ENCODE results near the gene STX16.
"Not testable (repeated sequence)": the region's sequence is repeated elsewhere in the genome, so short reads cannot be mapped to it uniquely, and the experiment has no call there.

STX16 gene

GRCh38 chr20:58636396-58636982 lies 14.6 kb upstream of the STX16 start:
- no peak for DNase-seq (ENCODE audit: low read depth in 2 of 2)

GRCh38 chr20:58636983-58637421 lies 14.1 kb upstream of the STX16 start:
- no peak for DNase-seq (ENCODE audit: low read depth in 2 of 2)

DNA sequence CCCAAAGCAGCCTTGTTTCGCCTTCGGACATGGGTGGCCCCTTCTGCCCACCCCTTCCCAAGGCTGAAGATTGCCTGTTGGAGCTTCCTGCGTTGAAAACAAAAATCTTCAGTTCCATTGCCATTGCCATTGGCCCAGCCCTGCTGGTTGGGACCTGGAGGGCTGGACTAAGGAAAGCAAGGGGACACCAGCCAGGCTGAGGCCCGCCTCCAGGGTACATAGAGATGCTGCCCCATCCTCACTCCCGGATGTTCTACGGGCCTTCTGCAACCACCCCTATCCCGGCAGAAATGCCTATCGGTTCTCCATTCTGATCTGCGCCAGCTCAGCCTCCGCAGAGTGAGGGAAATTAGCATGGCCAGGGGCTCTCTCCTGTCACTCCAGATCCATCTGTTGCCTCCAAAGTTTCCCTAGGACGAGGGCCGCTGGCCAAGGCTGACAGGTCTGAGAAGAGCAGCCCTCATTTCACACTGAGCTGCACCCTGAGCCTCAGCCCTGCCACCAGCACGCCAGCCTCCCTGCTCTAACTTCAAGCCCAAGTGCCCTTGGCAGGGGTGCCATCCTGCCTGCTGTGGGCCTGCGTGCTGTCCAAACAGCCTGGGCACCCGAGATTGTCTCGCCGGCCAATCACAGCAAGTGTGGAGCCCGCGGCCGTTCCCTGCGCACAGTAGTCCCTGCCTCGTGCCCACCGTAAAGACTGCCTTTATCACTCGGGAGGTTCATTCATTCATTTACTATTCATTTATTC lies 13.4 kb upstream of the STX16 start:
- no peak for DNase-seq (ENCODE audit: low read depth in 2 of 2)

DNA sequence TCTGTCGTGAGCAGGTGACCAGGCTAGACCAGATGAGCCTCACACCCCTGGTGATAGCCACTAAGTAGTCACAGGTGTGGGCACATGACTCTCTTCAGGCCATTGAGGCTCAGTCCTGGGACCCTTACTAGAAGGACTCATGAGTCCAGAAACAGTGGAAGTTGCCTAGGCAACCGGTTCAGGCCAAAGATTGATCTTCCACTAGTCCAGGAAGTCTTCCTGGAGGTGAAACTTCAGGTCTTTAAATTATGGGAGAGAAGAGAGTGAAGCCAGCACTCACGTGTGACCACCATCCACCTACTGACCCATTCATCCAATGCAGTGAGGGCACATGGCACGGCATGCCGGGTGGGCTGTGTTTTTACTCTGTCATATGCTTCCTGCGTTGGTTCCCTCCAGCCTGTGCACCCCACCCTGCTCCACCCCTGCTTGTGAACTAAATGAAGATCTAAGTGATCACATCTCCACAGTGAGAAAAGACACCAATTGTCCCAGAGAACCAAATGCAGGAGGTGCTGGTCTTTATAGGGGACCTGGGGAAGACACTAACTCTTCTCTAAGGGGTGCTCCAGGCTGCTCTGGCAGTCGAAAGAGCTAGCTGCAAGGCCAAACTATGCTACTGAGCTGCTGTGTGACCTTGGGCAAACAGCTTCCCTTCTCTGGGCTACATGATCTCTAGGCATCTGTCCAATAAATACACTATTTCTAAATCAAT lies 12.5 kb upstream of the STX16 start:
- no peak for DNase-seq (ENCODE audit: low read depth in 2 of 2)

GRCh38 chr20:58639182-58640146 lies 11.6 kb upstream of the STX16 start:
- DNase-seq (ENCODE audit: low read depth in 2 of 2), result no peak

DNA sequence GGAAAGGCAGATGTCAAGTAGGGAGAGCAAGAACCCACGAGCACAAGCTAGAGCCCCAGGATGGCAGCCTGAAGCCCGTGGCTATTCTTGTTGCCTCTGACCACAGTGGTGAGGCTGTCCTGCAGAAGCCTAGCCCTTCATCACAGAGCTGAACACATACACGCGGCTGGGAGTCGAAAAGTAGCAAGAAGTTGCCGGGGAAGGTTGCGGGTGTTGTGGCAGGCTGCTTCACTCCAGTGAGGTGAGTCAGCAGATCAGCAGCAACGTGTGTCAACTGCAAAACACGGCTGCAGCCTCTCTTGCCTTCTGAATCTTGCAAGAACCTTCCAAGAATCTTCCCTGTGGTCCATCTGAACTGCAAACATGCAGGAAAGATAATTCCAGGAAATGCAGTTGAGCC lies 10.6 kb upstream of the STX16 start:
- no peak for DNase-seq (ENCODE audit: low read depth in 2 of 2)

DNA sequence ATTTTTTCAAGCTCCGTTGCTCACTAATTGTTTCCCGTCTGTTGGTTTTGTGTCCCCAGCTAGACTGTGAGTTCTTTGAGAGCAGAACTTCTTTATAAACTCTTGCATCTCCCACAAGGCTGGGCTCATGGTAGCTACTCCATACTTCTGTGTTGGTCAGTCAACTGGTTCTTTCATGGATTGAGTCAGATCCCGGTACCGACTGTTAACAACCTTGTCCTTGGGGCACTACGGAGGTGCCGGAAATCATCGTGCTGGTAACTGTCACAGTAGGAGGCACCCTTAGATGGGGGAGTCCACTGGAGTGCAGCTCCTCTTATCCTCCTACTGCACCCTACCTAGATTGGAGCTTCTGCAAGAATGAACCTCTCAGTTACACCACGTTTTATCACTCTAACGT lies 8.6 kb upstream of the STX16 start:
- DNase-seq (ENCODE audit: low read depth in 2 of 2), result no peak

- not testable (repeated sequence) for DNase-seq (ENCODE audit: low read depth in 2 of 2)
Observed at GRCh38 chr20:58642896-58643295, 8.2 kb upstream of the STX16 start.

DNA sequence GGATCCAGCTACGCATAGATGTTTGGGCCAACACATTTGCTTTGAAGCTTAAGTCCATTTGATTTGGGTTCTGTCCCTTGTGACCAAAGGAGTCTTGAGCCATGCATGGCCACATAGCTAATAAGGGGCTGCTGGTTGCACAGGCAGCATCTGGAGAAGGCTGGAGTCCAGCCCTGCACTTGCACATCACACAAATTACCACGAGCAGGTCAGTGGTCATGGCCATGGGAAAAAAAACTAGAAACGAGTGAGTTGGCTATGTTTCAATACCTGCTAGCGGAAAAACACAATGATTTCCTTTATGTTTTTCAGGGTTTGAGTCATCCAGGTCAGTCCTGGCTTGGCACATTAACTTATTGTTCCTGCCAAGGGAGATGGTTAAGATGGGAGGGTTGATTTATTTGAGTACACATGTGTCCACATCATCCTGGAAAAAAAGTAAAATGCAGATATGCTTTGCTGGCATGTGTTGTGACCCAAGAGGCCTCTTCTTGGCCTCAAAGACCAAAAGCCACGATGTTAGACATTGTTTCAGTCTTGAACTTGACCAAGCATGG lies 5.6 kb upstream of the STX16 start:
- DNase-seq (ENCODE audit: low read depth in 2 of 2), result no peak

DNA sequence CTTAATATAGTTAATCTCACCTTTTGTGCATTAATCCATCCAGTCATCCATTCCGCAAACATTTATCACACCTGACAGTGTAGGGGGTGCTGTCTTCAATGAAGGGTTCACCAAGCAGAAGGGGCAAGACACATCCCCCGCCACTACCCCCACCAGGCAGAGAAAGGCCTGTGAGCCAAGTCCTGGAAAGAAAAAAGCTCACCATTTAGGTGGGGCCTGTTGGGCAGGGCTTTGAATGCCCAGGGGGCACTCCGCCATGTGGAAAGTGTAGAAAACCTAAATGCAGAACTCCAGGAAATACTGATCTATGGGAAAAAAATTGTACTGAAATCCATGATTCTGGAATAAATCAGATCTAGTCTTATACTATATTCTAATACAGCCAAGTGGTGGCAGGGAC lies 4.8 kb upstream of the STX16 start:
- no peak for DNase-seq (ENCODE audit: low read depth in 2 of 2)

DNA sequence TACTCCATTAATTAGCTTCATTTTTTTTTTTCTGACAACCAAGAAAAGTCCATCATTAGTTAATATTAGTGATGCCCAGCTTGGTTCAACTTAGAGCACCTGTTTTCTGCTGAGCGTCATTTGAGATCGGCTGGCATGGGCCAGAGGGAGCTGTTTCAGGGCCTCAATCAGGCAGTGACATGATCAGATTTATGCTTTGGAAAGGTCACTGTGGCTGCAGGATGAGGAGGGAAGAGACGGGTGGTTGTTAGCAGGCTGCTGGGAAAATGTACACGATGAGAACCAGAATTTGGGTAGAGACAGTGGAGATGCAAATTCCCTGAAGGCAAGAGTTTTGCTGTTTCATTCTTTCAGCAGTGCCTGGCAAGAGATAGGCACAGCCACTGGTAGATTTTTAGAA lies 4.4 kb upstream of the STX16 start:
- no peak for DNase-seq (ENCODE audit: low read depth in 2 of 2)

DNA sequence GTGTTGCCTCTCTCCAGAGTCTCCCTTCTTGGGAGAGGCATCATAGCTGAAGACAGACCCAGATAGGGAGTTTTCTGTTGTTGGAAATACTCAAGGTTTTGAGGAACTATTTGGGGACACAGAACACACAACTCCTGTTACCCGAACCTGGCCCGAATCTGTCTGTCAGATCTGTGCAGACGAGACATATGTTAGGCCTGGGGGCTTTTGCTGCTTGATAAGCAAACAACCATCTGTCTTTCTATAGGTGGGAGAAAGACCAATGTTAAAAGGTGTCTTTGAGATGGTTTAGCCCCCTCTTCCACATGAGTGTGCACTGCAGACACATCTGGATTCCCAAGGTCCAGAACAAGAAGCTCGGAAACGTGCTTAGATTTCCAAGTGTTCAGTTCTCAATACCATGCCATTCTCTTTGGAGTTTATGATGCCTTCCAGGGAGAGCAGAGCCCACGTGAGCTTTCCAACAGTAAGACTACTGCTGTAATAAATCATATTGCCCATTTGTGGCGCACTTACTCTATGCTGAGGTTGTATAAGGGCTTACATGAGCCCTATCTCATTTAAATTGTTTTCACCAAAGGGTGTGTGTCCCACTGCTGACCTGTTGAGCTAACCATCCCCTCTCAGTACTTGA lies 3.8 kb upstream of the STX16 start:
- no peak for DNase-seq (ENCODE audit: low read depth in 2 of 2)

- no peak for DNase-seq (ENCODE audit: low read depth in 2 of 2)
Observed at GRCh38 chr20:58647796-58648501, 3.1 kb upstream of the STX16 start.

- not testable (repeated sequence) for DNase-seq (ENCODE audit: low read depth in 2 of 2)
Observed at GRCh38 chr20:58648502-58648825, 2.6 kb upstream of the STX16 start.

DNA sequence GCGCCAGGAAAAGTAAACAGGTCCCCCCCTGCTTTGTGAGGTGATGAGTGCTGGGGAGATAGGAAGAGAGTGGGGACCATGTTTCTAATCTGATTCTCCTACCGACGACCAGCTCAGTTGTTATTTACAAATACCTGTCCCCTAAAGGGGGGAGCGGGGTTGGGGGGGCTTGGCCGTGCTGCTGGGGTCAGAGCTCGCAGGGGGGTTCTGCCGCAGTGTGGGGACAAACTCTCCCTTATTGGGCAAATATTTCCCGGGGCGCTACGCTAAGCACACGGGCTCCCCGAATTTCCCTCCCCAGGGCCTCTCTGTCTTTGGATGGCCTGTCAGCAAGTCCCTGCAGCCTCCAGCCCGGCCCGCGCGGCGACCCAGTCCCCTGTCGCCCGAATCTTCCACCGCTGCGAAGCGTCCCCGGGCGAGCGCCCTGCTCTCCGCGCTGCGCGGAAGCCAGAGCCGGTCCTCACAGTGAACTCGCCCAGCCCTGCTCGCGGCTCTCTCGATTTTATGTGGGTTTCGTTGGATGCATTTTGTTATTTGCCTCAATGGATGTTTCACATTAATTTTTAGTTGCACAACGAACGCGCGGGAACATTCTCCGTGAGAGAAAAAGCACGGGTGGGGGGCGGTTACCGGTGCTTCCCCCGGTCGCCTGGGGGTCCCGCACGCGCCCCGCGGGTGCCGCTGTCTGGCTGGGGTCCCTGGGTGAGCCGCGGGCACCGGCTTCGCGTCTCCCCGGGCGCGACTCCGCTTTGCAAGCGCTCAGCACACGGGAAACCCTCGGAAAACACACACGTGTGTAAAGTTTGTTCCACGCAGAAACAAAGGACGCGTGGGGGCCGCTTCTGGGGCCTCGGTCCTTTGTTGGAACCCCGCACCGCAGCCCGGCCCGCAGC lies 1.5 kb upstream of the STX16 start:
- peak in 1 of 2 donors; percentile 15 for DNase-seq (ENCODE audit: low read depth in 2 of 2)

DNA sequence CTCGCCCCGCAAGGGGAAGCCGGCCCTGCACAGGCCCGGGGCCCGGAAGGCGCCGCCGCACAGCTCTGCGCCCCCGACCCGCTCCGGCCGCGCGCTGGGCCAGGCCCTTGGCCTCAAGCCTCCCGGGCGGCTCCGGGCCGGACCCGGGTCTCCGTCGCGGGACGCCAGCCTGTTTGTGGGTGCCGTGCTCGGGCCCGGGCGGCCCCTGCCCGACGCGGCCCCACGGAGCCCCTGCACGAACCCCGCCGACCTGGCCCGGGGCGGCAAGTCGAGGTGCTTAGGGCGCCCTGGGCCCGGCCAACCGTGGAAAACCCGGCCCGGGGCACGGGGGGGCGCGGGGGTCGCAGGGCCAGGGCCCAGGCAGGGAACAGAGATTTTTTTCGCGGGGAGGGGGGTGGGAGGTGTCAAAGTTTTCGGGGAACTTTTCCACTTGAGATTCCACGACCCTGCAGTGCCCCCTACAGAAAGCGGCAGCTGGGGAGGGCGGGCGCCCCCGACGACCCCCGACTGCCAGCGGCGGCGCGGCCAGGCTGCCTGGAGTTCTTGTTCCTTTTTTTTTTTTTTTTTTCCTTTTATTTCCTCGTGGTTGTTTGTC lies 805 bp upstream of the STX16 start:
- DNase-seq (ENCODE audit: low read depth in 2 of 2), result no peak

DNA sequence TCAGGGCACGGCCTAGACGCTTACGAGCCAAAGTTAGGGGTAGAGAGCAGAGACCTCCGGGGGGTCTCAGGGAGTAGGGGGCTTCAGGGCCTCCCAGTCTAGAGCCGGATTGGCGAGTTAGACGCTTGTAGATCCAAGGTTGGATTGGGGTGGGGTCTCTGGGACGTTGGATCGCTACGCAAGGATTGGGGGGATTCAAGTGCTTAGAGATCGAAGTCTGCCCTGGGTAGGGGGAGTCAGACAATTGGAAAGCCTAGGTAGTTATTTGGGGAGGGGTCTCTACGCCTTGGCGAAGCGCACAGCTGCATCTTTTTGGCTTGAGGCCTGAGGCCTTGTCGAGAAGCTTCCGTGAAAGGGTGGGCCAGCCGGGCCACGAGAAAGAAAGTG lies 469 bp downstream of the STX16 start:
- DNase-seq (ENCODE audit: low read depth in 2 of 2), result no peak

DNA sequence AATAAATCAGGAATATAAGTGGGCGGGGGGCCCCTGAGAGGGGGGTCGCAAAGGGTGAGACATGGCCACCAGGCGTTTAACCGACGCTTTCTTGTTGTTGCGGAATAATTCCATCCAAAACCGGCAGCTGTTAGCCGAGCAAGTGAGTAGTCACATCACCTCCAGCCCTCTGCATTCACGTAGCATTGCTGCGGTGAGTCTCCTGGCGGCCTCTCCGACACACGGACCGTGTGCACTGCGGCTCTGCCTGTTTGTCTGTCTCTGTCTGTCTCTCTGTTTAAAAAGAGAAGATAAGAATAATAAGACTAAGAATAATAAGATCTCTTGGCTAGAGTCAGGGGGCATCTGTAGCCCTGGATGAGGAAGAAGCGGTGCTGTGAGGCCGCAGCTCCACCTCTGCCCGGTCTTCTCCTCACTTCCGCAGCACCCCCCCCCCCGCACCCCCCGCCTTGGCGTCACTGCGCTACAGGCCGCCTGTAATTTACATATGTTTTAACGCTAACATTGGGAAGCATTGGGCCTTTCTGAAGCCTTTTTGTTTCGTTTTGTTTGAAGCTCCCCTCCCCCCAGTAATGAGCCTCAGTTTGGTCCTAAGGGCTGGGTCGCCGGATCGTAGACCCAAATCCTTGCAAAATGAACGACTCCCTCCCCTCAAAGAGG lies 993 bp downstream of the STX16 start:
- peak in 1 of 2 donors; percentile 39 for DNase-seq (ENCODE audit: low read depth in 2 of 2)

Data from stimulated activated CD4-positive, alpha-beta T cell treated with anti-CD3 and anti-CD28 coated beads, Interleukin-4, amount 100 ng/mL, for 48 hours (primary cell).